CD4-positive, alpha-beta T cell (primary cell): ENCODE measurements around the gene ZRANB3. TPM values are rescaled to one million over a fixed set of nuclear protein-coding genes. Genes with fewer than 3 reads are reported as not detected.

Experiments used
- ATAC-seq: fragments of 200-7000 bp; cut with Tn5 transposase; one replicate; pipeline ENCODE4 v1.10.0; 2022; ENCODE audit warnings: mild to moderate bottlenecking; ENCODE audit not compliant: poor library complexity
- CTCF ChIA-PET: fragments of 350-600 bp; sonication (Branson Sonifier 250); formaldehyde crosslinking; loops from one replicate; lab custom pipeline; 2021; ENCODE audit warnings: antibody characterized with exemption, inconsistent platforms; lab: Charles Lee
- POLR2A ChIA-PET: fragments of 350-600 bp; sonication (Branson Sonifier 250); formaldehyde crosslinking; loops from one replicate; lab custom pipeline; 2021; ENCODE audit warnings: antibody characterized with exemption, inconsistent platforms; lab: Charles Lee
- DNase-seq, 14 experiments: peaks; one replicate each; pipeline ENCODE4 v3.0.0-alpha.2; 2013 to 2020; ENCODE audit warnings: mixed read lengths in 2 of 14
- H3K27ac ChIP-seq, 2 donors: one replicate each; pipeline versions ENCODE4 v1.5.1 to v1.7.0; 2013; ENCODE audit warnings: low read length in 2 of 2, low read depth in 1 of 2, mild to moderate bottlenecking in 1 of 2
- H3K27me3 ChIP-seq, 2 experiments: 1 replicate in 1 of 2; 2 replicates in 1 of 2; pipeline versions ENCODE4 v1.6.1 to v1.7.0; 2013; ENCODE audit warnings: low read length in 2 of 2, control low read depth in 1 of 2, mild to moderate bottlenecking in 1 of 2, moderate library complexity in 1 of 2; ENCODE audit not compliant: insufficient read depth in 2 of 2, control insufficient read depth in 1 of 2
- H3K36me3 ChIP-seq: one replicate; pipeline ENCODE4 v1.6.1; 2013; ENCODE audit warnings: low read length, control low read depth; ENCODE audit not compliant: insufficient read depth
- H3K4me1 ChIP-seq: one replicate; pipeline ENCODE4 v1.6.1; 2013; ENCODE audit warnings: low read length, control low read depth; ENCODE audit not compliant: insufficient read depth
- H3K4me3 ChIP-seq: one replicate; pipeline ENCODE4 v1.5.1; 2013; ENCODE audit warnings: mild to moderate bottlenecking, low read length, moderate library complexity
- H3K9me3 ChIP-seq, 2 experiments: 1 replicate in 1 of 2; 2 replicates in 1 of 2; pipeline versions ENCODE4 v1.6.1 to v1.7.0; 2013; ENCODE audit warnings: low read length in 2 of 2, mild to moderate bottlenecking in 2 of 2, control low read depth in 1 of 2, moderate library complexity in 1 of 2; ENCODE audit not compliant: control insufficient read depth in 1 of 2, insufficient read depth in 1 of 2
- H3K27ac Mint-ChIP-seq: one replicate; pipeline ENCODE4 v1.8.0; 2020; ENCODE audit warnings: mixed read lengths
- H3K27me3 Mint-ChIP-seq: one replicate; pipeline ENCODE4 v1.8.0; 2021; ENCODE audit warnings: mixed read lengths
- H3K36me3 Mint-ChIP-seq: one replicate; pipeline ENCODE4 v1.8.0; 2021; ENCODE audit warnings: low read depth, mixed read lengths
- H3K4me1 Mint-ChIP-seq: one replicate; pipeline ENCODE4 v1.8.0; 2021; ENCODE audit warnings: low read depth, mixed read lengths
- H3K4me3 Mint-ChIP-seq: one replicate; pipeline ENCODE4 v1.8.0; 2020; ENCODE audit warnings: mild to moderate bottlenecking, mixed read lengths
- H3K9me3 Mint-ChIP-seq: one replicate; pipeline ENCODE4 v1.8.0; 2020; ENCODE audit warnings: mixed read lengths
- CTCF ChIP-seq: fragments of 200-600 bp; IDR thresholded peaks from one replicate; pipeline ENCODE4 v1.8.0; 2022; ENCODE audit warnings: antibody characterized with exemption, mild to moderate bottlenecking
- intact Hi-C, 2 experiments: fragments of 100-400 bp; cut with DNase I in 1 of 2; cut with micrococcal nuclease in 1 of 2; formaldehyde crosslinking; loops; one replicate each; pipeline versions ENCODE4 v1.15.1 to v1.9.0; 2023 to 2025; cut with DNase I, micrococcal nuclease
- total RNA-seq, 174 experiments: library from RNA in 2 of 174; stranded (reverse) in 2 of 174; gene quantifications; one replicate each; pipeline ENCODE4 v1.2.3 and lab custom pipeline; 2021 to 2026

ZRANB3 gene
- total RNA-seq, 2 experiments from 2014 or later: 3.9 to 4.2 TPM

GRCh38 chr2:135245071-135245470 is 285.9 kb downstream of the ZRANB3 start:
- no peak for TF ChIP-seq CTCF
- ChIA-PET CTCF (no interaction called here), POLR2A (no interaction called here)
- H3K27me3 ChIP-seq: no peaks in the 10 kb centered on the region
- no peaks in the 10 kb centered on the region for H3K27me3 Mint-ChIP-seq
- no peaks in the 10 kb centered on the region for H3K9me3 ChIP-seq
- H3K4me1 Mint-ChIP-seq: no peaks in the 10 kb centered on the region
- intact Hi-C loops: no loop called here
- no peak for ATAC-seq
- no peak overlapping the region for H3K4me3 Mint-ChIP-seq
- H3K27ac ChIP-seq: no peak overlapping the region
- peaks cover 24% of the 10 kb centered on the region for H3K36me3 Mint-ChIP-seq
- H3K4me3 ChIP-seq: no peak overlapping the region
- no peak overlapping the region for H3K27ac Mint-ChIP-seq
- H3K36me3 ChIP-seq: no peaks in the 10 kb centered on the region
- DNase-seq: peak in 2 of 14 experiments; percentile 3 to 39
- H3K4me1 ChIP-seq: no peaks in the 10 kb centered on the region
- H3K9me3 Mint-ChIP-seq: no peaks in the 10 kb centered on the region

GRCh38 chr2:135238651-135239050 is 292.4 kb downstream of the ZRANB3 start:
- intact Hi-C loops: no loop called here
- no peaks in the 10 kb centered on the region for H3K27me3 Mint-ChIP-seq
- ATAC-seq (no peak), DNase-seq (no peak)
- H3K4me3 ChIP-seq: no peak overlapping the region
- no peaks in the 10 kb centered on the region for H3K27me3 ChIP-seq
- H3K4me1 ChIP-seq: no peaks in the 10 kb centered on the region
- ChIA-PET CTCF (no interaction called here), POLR2A (no interaction called here)
- H3K27ac ChIP-seq: no peak overlapping the region
- H3K4me1 Mint-ChIP-seq: no peaks in the 10 kb centered on the region
- H3K36me3 Mint-ChIP-seq: peaks cover 18% of the 10 kb centered on the region
- peaks cover 0 to 3% of the 10 kb centered on the region in 2 experiments for H3K9me3 ChIP-seq
- H3K4me3 Mint-ChIP-seq: no peak overlapping the region
- no peak overlapping the region for H3K27ac Mint-ChIP-seq
- no peaks in the 10 kb centered on the region for H3K9me3 Mint-ChIP-seq
- no peaks in the 10 kb centered on the region for H3K36me3 ChIP-seq
- no peak for TF ChIP-seq CTCF

GRCh38 chr2:135230150-135230549 is 300.9 kb downstream of the ZRANB3 start:
- no peak for TF ChIP-seq CTCF

More at GRCh38 chr2:135230150-135230549, 300.9 kb downstream of the ZRANB3 start:
- no peaks in the 10 kb centered on the region for H3K4me1 Mint-ChIP-seq
- intact Hi-C loops: no loop called here
- DNase-seq (no peak), ATAC-seq (no peak)
- Histone ChIP-seq H3K27ac (no peak overlapping the region), H3K4me1 (no peaks in the 10 kb centered on the region), H3K36me3 (no peaks in the 10 kb centered on the region), H3K9me3 (peaks cover 0 to 11% of the 10 kb centered on the region in 2 experiments), H3K27me3 (no peaks in the 10 kb centered on the region), H3K4me3 (no peak overlapping the region)
- H3K27me3 Mint-ChIP-seq: no peaks in the 10 kb centered on the region
- peaks cover 29% of the 10 kb centered on the region for H3K36me3 Mint-ChIP-seq
- H3K9me3 Mint-ChIP-seq: no peaks in the 10 kb centered on the region
- ChIA-PET POLR2A (interaction anchor here (0.6 kb wide), 1 partner anchor 10 kb away, joined by 4 read pairs; no protein-coding TSS in a partner anchor), CTCF (interaction anchor here (0.5 kb wide), 1 partner anchor 76 kb away, joined by 4 read pairs; no protein-coding TSS in a partner anchor)
- H3K27ac Mint-ChIP-seq: no peak overlapping the region
- no peak overlapping the region for H3K4me3 Mint-ChIP-seq
